ENCODE measurements around the gene YWHAQ.

YWHAQ gene

GRCh38 chr2:9673914-9674481 lies 43.2 kb upstream of the YWHAQ start:
- no peak overlapping the region for H3K27ac ChIP-seq
- TF ChIP-seq ZFX (IDR thresholded peaks at IDR 0.05; ENCODE audit: borderline replicate concordance) (no peak), CTCF (IDR thresholded peaks at IDR 0.05) (no peak)

- TF ChIP-seq ZFX (IDR thresholded peaks at IDR 0.05; ENCODE audit: borderline replicate concordance), result no peak
- TF ChIP-seq CTCF (IDR thresholded peaks at IDR 0.05), result no peak
- H3K27ac ChIP-seq, result no peak overlapping the region
Measured at GRCh38 chr2:9668687-9669345, 38.0 kb upstream of the YWHAQ start.

- TF ChIP-seq ZFX (IDR thresholded peaks at IDR 0.05; ENCODE audit: borderline replicate concordance) (no peak), CTCF (IDR thresholded peaks at IDR 0.05) (no peak)
- H3K27ac ChIP-seq, result no peak overlapping the region
Measured at GRCh38 chr2:9667826-9668225, 37.0 kb upstream of the YWHAQ start.

- H3K27ac ChIP-seq, result no peak overlapping the region
- TF ChIP-seq CTCF (IDR thresholded peaks at IDR 0.05) (no peak), ZFX (IDR thresholded peaks at IDR 0.05; ENCODE audit: borderline replicate concordance) (no peak)
Measured at GRCh38 chr2:9666306-9666705, 35.5 kb upstream of the YWHAQ start.

GRCh38 chr2:9665898-9666297 lies 35.1 kb upstream of the YWHAQ start:
- TF ChIP-seq CTCF (IDR thresholded peaks at IDR 0.05) (no peak), ZFX (IDR thresholded peaks at IDR 0.05; ENCODE audit: borderline replicate concordance) (no peak)
- no peak overlapping the region for H3K27ac ChIP-seq

- H3K27ac ChIP-seq, result no peak overlapping the region
- no peak for TF ChIP-seq CTCF (IDR thresholded peaks at IDR 0.05)
- TF ChIP-seq ZFX (IDR thresholded peaks at IDR 0.05; ENCODE audit: borderline replicate concordance), result no peak
Measured at GRCh38 chr2:9664365-9664764, 33.6 kb upstream of the YWHAQ start.

- TF ChIP-seq CTCF (IDR thresholded peaks at IDR 0.05), result no peak
- TF ChIP-seq ZFX (IDR thresholded peaks at IDR 0.05; ENCODE audit: borderline replicate concordance), result no peak
- H3K27ac ChIP-seq, result no peak overlapping the region
Measured at GRCh38 chr2:9663008-9663879, 32.4 kb upstream of the YWHAQ start.

All from 22Rv1 (cell line).